Activated CD4-positive, alpha-beta T cell treated with anti-CD3 and anti-CD28 coated beads for 1 hour (primary cell): ENCODE results near the gene ALOX5.
"Not testable (repeated sequence)": the region's sequence is repeated elsewhere in the genome, so short reads cannot be mapped to it uniquely, and the experiment has no call there.

Experiments used
- DNase-seq: peaks from one replicate; pipeline ENCODE4 v3.0.0-alpha.2; 2020

ALOX5 gene

DNA sequence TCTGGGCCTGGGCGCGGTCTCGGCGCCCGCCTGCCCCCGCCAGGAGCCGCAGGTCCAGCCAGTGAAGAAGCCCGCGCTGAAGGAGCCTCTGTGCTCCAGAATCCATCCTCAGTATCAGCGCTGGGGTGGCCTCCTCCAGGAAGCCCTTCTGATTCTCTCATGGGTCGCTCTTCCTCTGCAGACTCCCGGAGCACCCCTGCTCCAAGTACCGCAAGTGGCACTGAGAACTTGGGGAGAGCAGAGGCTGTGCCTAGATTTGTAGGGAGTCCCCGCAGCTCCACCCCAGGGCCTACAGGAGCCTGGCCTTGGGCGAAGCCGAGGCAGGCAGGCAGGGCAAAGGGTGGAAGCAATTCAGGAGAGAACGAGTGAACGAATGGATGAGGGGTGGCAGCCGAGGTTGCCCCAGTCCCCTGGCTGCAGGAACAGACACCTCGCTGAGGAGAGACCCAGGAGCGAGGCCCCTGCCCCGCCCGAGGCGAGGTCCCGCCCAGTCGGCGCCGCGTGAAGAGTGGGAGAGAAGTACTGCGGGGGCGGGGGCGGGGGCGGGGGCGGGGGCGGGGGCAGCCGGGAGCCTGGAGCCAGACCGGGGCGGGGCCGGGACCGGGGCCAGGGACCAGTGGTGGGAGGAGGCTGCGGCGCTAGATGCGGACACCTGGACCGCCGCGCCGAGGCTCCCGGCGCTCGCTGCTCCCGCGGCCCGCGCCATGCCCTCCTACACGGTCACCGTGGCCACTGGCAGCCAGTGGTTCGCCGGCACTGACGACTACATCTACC lies at the start of gene ALOX5:
ALOX5 (plus strand) TSS at position 641 of the 774 bp plus-strand sequence; CDS start at position 705, 64 bp downstream.
- no peak for DNase-seq

DNA sequence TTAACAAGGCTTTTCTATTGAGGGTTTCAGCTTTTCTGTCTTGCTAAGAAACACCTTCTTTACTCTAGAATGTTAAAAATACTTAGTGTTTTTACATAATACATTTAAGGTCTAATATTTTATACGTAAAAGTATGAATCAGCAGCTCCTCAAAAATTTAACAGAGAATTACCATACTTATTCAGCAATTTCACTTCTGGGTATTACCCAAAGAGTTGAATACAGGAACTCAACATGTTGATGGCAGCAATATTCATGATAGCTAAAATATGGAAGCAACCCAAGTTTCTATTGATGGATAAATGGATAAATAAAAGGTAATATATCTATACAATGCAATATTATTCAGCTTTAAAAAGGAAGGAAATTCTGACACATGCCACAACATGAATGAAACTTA lies 48.9 kb upstream of the ALOX5 start:
- DNase-seq: no peak

DNA sequence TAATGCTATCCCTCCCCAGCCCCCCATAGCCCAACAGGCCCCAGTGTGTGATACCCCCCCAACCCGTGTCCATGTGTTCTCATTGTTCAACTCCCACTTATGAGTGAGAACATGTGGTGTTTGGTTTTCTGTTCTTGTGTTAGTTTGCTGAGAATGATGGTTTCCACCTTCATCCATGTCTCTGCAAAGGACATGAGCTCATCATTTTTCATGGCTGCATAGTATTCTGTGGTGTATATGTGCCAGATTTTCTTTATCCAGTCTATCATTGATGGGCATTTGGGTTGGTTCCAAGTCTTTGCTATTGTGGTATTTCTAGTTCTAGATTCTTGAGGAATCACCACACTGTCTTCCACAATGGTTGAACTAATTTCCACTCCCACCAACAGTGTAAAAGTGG lies 47.2 kb upstream of the ALOX5 start:
- not testable (repeated sequence) for DNase-seq

DNA sequence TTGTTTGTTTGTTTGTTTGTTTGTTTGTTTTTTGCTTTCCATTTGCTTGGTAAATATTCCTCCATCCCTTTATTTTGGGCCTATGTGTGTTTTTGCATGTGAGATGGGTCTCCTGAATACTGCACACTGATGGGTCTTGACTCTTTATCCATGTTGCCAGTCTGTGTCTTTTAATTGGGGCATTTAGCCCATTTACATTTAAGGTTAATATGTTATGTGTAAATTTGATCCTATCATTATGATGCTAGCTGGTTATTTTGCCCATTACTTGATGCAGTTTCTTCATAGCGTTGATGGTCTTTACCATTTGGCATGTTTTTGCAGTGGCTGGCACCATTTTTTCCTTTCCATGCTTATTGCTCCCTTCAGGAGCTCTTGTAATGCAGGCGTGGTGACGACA lies 42.2 kb upstream of the ALOX5 start:
- DNase-seq: not testable (repeated sequence)

DNA sequence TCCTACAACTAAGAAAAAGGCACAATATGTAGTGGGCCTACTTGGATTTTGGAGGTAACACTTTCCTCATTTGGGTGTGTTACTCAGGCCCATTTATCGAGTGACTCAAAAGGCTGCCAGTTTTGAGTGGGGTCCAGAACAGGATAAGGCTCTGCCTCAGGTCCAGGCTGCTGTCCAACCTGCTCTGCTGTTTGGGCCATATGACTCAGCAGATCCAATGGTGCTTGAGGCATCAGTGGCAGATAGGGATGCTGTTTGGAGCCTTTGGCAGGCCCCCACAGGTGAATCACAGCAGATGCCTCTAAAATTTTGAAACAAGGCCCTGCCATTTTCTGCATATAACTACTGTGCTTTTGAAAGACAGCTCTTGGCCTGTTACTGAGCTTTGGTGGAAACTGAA lies 34.1 kb upstream of the ALOX5 start:
- no peak for DNase-seq

DNA sequence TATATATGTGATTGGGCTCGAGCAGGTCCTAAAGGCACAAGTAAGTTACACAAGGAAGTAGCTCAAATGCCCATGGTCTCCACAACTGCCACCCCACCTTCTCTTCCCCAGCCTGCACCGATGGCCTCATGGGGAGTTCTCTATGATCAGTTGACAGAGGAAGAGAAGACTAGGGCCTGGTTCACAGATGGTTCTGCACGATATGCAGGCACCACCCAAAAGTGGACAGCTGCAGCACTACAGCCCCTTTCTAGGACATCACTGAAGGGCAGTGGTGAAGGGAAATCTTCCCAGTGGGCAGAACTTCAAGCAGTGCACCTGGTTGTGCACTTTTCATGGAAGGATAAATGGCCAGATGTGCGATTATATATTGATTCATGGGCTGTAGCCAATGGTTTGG lies 33.6 kb upstream of the ALOX5 start:
- not testable (repeated sequence) for DNase-seq

DNA sequence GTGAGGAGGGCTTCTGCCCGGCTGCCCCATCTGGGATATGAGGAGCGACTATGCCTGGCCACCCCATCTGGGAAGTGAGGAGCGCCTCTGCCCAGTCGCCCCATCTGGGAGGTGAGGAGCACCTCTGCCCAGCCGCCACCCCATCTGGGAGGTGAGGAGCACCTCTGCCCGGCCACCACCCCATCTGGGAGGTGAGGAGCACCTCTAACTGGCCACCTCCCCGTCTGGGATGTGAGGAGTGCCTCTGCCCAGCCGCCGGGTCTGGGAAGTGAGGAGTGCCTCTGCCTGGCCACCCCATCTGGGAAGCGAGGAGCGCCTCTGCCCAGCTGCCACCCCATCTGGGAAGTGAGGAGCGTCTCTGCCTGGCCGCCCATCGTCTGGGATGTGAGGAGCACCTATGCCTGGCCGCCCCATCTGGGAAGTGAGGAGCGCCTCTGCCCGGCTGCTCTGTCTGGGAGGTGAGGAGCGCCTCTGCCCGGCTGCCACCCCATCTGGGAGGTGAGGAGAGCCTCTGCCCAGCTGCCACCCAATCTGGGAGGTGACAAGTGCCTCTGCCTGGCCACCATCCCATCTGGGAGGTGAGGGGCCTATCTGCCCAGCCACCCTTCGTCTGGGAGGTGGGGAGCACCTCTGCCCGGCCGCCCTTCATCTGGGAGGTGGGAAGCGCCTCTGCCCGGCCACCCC lies 27.2 kb upstream of the ALOX5 start:
- not testable (repeated sequence) for DNase-seq

DNA sequence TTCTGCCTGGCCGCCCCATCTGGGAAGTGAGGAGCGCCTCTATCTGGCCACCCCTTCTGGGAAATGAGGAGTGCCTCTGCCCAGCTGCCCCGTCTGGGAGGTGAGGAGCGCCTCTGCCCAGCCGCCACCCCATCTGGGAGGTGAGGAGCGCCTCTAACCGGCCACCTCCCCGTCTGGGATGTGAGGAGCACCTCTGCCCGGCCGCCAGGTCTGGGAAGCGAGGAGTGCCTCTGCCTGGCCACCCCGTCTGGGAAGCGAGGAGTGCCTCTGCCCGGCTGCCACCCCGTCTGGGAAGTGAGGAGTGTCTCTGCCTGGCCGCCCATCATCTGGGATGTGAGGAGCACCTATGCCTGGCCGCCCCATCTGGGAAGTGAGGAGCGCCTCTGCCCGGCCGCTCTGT lies 26.6 kb upstream of the ALOX5 start:
- not testable (repeated sequence) for DNase-seq

DNA sequence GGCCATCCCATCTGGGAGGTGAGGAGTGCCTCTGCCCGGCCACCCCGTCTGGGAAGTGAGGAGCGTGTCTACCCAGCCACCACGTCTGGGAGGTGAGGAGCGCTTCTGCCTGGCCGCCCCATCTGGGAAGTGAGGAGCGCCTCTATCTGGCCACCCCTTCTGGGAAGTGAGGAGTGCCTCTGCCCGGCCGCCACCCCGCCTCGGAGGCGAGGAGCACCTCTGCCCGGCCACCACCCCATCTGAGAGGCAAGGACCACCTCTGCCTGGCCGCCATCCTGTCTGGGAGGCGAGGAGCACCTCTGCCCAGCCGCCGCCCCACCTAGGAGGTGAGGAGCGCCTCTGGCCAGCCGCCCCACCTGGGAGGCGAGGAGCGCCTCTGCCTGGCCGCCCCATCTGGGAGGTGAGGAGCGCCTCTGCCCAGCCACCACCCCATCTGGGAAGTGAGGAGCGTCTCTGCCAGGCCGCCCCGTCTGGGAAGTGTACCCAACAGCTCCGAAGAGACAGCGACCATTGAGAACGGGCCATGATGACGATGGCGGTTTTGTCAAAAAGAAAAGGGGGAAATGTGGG lies 25.7 kb upstream of the ALOX5 start:
- not testable (repeated sequence) for DNase-seq

DNA sequence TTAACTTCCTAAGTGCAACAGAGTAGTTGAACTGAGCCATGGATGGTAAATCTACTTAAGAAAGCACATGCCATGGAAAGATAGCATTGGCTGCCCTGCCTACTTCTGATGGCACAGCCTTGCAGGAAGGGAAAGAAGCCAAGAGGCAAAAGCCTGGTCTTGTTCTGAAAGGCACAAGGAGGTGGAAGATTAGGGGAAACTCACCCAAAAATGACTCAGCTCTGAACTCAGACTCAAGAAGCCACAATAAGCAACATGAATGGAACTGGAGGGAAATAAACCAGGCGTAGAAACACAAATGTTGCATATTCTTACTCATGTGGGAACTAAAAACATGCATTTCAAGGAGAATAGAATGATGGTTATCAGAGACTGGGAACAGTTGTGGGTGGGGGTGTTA lies 20.8 kb upstream of the ALOX5 start:
- no peak for DNase-seq

DNA sequence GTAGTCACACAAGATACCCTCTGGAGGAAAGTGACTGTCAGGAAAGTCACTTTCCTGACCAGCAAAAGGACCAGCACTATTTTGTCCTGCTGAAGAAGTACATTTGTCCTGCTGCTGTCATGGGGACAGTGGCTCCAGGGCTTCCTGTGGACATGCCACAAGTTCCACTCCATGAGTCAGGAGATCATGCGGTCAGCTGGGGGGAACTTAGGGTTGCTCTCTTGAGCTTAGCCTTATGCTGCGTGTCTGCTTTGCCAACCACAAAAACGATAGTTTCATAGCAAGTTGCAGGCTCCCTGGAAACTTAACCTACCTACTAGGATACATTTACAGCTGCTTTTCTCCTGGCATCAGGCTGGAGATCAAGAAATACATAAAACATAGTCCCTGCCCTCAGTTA lies 19.8 kb upstream of the ALOX5 start:
- DNase-seq: no peak

DNA sequence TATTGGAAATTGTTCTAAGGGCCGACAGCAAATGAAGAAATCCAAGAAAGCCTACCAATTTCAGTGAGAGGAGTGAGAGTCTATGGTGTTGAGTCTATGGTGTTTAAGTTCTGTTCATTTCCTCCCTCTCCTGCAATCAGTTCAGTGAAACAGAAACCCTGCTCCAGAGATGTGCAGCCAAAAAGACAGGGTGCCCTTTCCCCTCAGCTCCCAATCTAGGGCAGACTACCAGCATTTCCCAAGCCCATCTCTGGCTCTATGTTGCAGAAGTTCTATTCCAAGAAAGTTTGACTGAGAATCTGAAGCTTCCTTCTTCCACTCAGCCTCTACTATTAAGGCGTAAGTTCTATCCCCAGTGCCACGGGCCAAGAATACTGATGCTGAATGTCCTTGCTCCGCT lies 18.5 kb upstream of the ALOX5 start:
- no peak for DNase-seq

DNA sequence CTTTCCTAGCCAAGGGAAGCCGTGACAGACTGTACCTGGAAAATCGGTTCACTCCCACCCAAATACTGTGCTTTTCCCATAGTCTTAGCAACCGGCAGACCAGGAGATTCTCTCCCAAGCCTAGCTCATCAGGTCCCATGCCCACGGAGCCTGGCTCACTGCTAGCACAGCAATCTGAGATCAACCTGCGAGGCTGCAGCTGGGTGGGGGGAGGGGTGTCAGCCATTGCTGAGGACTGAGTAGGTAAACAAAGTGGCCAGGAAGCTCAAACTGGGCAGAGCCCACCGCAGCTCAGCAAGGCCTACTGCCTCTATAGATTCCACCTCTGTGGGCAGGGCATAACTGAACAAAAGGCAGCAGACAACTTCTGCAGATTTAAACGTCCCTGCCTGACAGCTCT lies 15.1 kb upstream of the ALOX5 start:
- DNase-seq: not testable (repeated sequence)

DNA sequence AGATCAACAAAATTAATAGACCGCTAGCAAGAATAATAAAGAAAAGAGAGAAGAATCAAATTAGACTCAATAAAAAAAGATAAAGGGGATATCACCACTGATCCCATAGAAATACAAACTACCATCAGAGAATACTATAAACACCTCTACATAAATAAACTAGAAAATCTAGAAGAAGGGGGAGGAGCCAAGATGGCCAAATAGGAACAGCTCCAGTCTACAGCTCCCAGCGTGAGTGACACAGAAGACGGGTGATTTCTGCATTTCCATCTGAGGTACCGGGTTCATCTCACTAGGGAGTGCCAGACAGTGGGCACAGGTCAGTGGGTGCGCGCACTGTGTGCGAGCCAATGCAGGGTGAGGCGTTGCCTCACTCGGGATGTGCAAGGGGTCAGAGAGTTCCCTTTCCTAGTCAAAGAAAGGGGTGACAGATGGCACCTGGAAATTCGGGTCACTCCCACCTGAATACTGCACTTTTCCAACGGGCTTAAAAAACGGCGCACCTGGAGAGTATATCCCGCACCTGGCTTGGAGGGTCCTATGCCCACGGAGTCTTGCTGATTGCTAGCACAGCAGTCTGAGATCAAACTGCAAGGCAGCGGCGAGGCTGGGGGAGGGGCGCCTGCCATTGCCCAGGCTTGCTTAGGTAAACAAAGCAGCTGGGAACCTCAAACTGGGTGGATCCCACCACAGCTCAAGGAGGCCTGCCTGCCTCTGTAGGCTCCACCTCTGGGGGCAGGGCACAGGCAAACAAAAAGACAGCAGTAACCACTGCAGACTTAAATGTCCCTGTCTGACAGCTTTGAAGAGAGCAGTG lies 11.8 kb upstream of the ALOX5 start:
- DNase-seq: not testable (repeated sequence)

DNA sequence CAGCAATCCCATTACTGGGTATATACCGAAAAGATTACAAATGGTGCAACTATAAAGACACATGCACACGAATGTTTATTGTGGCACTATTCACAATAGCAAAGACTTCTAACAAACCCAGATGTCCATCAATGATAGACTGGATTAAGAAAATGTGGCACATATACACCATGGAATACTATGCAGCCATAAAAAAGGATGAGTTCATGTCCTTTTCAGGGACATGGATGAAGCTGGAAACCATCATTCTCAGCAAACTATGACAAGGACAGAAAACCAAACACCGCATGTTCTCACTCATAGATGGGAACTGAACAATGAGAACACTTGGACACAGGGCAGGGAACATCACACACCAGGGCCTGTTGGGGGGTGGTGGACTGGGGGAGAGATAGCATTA lies 6.4 kb upstream of the ALOX5 start:
- DNase-seq: not testable (repeated sequence)

DNA sequence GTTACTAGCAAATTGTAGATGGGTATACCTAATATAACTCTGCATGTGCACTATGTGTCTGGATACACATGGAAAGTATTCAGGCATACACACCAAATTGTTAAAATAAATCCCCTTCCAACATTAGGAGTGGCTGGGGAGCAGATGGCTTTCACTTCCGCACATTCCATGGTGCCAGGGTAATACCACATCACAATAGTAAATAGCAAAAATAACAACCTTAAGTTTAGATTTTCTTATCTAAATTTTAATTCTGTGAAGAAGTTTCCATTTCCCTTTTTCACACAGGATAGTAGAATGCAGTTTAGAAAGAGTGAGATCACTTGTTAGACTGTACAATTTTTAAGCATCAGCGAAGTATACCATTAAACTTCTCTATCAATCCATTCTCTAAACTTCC lies 5.8 kb upstream of the ALOX5 start:
- DNase-seq: no peak

DNA sequence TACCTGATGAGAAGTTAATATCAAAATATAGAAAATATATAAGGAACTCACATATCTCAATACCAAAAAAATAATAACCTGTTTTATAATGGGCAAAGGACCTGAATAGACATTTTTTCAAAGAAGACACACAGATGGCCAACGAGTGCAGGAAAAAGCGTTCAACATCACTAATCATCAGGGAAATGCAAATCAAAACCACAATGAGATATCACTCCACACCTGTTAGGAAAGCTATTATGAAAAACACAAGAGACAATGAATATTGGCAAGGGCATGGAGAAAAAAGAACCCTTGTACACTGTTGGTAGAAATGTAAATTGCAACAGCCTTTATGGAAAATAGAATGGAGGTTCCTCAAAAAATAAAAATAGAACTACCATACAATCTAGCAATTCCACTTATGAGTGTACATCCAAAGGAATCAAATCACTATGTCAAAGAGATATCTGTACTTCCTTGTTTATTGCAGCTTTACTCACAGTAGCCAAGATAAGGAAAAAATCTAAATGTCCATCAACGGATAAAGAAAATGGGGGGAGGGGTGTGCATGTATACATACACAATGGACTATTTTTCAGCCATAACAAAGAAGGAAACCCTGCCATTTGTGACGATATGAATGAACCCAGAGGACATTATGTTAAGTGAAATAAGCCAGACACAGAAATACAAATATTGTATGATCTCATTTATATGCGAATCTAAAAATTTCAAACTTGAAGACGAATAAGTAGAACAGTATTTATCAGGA lies 3.6 kb upstream of the ALOX5 start:
- DNase-seq: no peak

DNA sequence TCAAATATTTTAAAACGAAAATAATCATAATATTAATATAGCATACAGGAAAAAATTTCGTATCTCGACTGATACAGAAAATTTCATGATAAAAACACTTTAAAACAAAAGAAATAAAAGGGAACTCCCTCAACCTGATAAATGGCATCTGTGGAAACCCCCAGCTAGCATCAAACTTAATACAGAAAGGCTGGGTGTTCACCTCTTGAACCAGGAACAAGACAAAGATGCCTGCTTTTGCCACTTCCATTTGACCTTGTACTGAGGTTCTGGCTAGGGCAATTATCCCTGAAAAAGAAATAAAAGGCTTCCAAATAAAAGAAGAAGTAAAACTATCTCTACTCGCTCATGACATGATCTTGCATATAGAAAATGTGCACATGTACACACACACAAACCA lies 2.5 kb upstream of the ALOX5 start:
- no peak for DNase-seq

DNA sequence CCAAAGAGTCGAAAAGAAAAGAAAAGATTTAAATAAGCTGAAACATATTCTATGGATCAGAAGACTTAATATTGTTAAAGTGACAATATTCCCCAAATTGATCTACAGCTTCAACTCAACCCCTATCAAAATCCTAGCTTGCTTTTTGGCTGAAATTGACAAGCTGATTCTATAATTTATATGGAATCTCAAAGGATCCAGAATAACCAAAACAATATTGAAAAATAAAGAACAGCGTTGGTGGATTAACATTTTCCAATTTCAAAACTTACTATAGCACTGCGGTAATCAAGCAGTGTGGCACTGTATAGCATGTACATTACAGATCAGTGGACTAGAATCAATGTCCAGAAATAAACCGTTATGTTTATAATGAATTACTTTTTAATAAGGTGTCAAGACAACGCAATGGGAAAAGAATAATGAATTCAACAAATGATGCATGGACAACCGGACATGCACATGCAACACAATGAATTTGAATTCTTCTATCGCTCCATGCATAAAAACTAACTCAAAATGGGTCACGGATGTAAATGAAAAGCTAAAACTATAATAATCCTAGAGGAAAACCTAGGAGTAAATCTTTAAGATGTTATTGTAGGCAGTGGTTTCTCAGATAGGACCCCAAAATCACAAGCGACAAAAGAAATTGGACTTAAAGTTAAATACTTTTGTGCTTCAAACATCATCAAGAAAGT lies 1.6 kb upstream of the ALOX5 start:
- no peak for DNase-seq

DNA sequence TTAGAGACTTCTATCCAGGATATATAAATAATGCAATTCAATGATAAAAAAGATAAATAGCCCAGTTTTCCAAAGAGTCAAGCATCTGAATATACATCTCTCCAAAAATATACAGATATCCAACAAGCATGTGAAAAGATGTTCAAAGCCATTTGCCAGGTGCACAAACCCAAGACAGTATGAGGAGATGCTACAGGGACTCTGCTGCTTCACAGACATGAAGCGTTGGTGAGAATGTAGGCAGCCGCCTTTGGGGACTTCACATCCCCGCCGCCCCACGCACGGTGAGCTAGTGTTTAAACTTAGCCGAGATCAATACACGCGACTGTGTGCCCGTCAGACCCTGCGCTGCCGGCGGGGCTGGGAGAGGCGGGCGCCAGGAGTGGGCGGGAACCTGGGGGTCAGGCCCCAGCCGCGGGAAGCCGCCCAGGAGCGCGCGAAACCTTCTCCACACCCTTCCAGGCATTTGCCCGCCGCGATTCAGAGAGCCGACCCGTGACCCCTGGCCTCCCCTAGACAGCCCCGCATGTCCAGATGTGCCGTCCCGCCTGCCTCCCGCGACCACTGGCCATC lies 927 bp upstream of the ALOX5 start:
- DNase-seq: no peak

DNA sequence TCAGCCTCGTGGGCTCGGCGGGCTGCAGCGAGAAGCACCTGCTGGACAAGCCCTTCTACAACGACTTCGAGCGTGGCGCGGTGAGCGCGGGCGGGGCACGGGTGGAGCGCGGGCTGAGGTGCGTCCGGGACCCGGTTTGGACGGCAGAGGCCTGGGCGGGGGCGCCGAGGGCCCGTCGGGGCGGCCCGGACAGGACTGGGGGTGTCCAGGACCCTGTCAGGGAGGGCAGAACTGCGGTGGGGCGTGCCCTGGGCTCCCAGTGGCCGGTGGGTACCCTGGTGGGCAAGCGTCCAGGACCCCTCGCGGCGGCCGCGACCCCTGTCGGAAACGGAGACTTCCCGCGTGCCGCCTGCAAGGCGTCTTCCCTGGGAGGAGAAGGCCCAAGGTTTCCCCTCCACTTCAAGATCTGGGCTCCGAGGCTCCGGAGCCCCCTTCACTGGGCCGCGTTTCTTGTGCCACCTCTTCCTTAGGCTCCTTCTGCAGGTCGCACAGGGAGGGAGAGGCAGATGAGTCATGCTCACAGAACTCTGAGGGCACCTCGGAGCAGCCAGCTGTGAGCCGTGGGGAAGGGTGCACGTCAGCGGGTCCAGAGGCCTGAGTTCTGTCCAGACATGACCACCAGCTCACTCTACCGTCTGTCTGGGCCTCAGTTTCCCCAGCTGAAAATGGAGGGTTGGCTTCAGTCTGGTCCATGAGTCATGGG lies 485 bp downstream of the ALOX5 start:
- DNase-seq: no peak
